ENCODE measurements around the gene F12. TPM values are rescaled to one million over a fixed set of nuclear protein-coding genes. Genes with fewer than 3 reads are reported as not detected.

The F12 gene
- total RNA-seq, 1 donor from 2014 or later, result 0.85 TPM

DNA sequence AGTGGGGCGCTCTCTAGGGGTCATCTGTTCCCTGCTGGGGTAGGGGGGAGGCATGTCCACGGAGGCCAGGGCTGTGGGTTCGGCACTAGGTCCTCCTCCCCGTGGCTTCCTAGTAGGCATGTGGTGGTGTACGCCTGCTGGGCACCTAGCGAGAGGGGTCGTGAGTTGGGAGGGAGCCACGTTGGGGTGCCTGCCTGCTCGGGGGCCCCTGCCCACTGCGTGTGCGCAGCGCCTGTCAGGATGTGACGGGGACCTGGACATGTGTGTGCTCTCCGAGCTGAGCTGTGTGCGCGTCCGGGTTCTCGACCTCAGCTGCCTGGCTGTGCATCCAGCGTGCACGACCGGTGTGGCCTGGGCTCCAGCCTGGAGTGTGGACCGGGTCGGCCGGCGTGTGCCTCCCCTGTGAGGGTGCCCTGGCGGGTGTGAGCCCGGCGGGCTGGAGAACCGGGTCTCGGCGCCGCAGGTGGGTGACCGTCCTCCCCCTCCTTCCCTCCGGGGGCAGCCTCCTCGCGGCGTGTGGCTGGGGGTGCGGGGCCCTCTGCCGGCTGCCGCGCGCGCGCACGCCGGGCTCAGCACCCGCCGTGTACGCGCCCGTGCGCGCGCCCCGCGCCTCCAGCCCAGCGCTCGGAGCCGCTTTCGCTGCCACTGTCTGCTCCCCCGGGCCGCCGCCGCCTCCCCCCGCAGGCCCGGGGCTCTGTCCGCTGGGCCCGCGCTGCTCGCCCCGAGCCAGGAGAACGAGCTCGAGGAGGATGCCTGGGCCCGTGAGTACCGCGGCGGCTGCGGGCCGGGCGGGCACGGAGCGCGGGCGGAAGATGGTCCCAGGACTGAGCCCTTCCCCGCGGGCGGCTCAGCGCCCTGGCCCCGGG, 37.1 kb upstream of the F12 start, which contains the start of gene PRR7:
PRR7 (plus strand) TSS at position 615 of the 866 bp plus-strand sequence. CDS start 8,254 bp downstream, outside the sequence.
- DNase-seq, result peak; percentile 78

DNA sequence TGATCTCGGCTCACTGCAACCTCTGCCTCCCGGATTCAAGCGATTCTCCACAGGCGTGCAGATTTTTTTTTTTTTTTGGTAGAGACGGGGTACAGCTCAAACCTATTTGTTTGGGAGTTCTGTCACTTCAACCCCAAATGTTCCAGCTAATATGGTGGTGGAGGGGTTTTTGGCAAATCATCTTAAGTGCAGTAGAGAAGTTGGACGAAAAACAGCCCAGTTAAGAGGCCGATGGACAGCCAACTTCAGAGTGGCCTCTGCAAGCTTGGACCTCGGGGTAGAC, 36.5 kb upstream of the F12 start:
- no peak for DNase-seq

DNA sequence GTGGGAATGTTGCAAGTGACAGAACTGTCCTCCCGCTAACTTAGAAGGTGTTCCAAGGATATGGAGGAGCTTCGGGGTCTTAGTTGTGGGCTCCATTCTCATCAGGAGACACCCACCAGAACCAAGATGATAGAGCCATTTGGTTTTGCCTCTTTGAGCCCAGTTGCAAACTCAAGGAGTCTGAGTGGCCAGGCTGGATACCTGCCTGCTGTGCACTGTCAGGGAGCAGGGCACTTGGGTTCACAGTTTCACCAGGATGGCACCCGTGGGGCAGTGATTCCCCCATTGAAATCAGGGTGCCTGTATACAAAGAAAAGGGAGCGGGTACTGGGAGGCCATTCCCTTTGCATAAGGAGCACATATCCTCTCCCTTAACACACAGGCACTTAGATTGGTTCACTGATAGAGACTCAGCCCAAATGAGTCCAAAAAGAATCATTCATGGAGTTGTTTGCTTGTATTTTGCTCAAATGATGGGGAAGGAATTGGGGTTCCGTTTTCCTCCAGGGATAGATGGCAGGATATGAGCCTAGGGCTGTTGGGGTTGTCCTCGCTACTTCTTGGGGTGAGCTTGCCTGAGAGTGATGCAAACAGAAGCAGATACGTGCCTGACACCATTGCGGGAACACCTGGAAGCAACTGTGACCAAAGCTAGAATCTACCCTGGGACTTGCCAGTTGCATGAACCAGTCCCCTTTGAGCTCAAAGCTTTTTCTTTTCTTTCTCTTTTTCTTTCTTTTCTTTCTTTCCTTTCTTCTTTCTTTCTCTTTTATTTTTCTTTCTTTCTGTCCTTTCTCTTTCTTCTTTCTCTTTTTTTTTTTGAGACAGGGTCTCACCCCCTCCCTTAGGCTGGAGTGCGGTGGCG, 35.9 kb upstream of the F12 start:
- no peak for DNase-seq

DNA sequence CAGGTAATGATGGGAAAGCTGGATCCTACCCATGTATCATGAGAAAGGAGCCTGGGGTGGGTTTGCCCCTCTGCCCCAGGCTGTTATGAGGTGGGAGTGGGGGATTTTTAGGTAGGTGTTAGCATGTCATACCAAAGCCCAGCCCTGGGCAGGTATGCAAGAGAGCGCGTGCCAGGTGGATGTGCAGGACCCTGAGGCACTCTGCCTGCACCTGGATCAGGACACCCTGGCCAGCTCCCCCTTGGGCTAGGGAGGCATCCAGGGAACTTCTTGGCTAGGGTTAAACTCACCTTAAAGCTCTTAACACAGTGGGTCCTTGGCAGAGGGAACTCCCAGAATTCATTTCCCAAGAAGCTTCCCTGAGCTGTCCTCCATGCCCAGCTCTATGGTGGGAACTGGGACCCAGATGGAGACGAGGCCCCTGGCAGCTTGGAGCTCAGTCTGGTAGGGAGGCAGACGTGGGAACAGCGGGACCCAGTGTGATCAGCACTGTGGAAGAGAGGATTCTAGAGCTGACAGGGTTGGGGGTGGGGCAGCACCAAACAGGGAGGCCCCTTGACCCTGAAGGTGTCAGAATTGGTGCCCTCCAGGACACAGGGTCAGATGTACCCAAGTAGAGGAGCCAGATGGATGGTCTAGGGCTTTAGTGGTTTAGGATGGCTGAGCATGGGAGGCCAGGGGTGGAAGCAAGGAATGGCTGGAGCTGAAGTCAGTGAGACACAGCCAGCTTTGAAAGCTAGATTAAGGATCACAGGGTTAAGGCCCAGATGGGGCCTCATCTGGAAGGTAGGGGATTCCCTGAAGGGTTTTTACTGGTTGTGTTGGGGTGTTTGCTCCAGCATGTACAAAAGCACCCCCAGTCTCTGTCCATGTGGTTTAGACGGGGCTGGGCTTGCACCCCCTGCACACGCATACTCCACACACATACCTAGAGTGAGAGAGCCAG, 35.0 kb upstream of the F12 start:
- DNase-seq, result no peak

DNA sequence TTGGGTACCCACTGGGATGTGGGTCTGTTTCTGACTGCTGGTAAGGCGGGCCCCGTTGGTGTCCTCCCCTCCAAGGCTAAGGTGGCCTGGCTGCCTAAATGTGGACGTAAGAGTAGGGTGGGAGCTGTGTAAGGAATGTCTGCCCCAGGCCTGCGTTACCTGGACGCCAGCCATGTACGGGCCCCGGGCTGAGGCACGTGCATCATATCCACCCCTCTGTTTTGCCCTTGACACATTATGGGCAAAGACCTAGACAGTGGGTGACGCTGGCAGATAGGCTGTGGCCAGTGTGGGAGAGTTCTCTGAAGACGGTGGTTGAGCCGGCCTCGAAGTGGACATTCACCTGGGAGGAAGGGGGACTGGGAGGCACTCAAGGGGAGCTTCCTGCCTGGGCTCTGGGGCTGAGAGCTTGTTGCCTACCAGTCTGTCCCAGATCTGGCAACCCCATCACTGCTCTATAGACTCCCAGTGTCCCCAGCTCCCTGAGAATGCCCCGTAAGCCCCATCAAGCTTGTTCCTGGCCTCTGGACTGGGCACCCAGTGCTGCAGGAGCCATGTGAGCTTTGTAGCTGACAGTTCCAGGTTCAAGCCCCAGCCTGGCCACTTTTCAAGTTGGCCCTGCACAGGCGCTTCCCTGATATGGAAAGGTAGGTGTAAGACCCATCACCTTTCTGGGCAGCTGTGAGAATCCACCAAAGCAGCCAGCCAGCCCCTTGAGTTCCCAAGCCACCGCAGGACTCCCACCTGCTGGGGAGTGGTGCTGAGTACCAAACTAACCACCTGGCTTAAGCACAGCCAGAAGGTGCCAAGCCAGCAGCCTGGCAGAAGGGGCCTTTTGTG, 34.0 kb upstream of the F12 start:
- no peak for DNase-seq

DNA sequence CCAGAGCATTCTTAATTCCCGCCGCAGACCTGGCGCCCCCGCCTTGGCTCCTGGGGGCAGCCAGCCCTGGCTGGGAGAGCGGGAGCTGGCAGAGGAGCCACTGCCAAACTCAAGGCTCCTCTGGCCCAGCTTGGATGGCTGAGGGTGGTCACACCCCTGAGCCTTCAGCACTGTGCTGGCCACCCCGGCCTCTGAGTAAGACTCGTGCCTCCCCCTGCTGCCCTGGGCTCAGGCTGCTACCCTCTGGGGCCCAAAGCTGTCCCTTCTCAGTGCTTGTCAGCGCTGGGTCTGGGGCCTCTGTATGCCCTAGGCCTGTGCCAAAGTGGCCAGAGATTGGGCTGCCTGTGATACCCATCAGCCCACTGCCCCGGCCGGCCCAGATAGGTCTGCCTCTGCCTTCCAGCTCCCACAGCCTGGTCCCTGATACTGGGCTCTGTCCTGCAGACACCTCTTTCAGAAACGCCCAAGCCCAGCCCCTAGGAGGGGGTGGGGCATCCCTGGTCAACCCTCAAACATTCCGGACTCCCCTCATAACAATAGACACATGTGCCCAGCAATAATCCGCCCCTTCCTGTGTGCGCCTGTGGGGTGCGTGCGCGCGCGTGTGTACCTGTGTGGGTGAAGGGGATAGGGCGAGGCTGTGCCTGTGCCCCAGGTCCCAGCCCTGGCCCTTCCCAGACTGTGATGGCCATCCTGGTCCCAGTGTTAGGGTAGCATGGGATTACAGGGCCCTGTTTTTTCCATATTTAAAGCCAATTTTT, 32.9 kb upstream of the F12 start:
- DNase-seq, result no peak

DNA sequence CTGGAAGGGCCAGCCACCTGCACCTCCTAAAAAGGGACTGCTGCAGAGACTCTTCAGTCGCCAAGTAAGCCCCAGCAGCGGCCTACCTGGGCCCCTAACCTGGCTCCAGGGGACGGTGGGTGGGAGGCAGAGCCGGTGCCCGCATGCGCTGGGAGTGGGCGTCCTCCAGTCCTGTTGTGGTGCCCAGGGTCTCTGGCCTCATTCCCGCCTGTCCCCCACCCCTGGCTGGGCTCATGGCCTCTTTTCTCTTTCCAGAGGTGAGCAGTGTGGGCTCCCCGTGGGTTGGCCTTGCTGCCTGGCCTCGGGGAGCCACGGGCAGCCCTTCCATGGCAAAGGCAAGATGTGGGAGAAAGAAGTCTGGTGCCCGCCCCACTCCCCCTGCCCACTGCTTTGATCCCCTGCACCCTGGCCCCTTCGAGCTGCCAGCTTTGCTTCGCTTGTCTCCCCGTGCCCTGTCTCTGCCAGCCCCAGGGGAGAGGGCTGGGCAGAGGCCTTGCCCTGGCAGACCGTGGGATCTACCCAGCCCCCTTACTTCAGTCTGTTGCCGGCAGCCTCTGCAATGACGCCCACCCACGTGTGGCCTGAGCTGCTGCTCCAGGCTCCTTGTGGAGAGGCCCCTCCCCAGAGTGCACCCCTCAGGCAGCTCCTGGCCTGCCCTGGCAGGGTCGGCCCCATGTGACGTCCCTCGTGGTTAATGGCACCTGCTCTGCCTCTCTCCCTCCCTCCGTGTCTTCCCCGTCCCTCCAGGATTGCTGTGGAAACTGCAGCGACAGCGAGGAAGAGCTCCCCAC, 31.8 kb upstream of the F12 start:
- DNase-seq, result no peak

DNA sequence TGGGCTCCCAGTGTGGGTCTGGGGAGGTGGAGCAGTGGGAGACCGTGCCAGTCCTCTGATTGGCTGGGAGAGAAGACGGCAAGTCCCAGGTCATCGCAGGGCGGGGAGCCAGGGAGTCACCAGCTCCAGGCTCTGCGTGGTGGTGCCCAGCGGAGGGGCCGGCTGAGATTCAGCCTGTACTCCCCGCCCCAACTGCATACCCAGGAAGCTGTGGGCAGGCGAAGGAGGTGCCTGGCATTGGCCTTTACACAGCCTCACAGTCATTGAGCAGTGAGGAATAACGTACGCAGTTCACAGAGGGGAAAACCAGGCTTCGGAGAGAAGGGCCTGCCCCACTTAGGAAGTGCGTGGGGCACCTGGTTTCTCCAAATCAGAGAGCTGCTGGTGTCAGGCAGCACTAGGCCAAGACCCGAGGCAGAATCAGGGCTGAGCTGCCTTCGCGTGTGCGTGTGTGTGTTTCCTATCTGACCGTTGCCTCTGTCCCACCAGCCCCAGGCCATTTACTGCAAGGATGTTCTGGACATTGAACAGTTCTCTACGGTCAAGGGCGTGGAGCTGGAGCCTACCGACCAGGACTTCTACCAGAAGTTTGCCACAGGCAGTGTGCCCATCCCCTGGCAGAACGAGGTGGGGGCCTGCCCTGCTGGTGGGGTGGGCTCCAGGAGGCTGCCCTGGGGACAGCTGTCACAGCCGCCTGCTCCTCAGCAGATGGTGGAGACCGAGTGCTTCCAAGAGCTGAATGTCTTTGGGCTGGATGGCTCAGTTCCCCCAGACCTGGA, 31.0 kb upstream of the F12 start:
- DNase-seq, result no peak

DNA sequence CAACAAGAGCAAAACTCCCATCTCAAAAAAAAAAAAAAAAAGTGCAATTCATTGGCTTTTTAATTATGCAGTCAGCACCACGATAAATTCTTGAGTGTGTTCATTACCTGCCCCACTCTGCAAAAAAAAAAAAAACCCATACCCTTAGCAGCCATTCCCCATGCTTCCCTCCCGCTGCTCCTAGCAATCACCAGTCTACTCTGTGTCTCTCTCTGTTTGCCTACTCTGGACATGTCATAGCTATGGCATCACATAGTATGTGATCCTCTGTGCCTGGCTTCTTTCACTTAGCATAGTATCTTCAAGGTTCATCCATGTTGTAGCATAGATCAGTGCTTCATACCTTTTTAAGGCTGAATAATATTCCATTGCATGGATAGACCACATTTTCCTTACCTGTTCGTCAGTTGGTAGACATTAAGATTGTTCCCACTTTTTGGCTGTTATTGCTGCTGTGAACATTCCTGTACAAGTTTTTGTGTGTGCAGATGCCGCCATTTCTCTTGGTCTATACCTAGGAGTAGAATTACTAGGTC, 30.2 kb upstream of the F12 start:
- no peak for DNase-seq

DNA sequence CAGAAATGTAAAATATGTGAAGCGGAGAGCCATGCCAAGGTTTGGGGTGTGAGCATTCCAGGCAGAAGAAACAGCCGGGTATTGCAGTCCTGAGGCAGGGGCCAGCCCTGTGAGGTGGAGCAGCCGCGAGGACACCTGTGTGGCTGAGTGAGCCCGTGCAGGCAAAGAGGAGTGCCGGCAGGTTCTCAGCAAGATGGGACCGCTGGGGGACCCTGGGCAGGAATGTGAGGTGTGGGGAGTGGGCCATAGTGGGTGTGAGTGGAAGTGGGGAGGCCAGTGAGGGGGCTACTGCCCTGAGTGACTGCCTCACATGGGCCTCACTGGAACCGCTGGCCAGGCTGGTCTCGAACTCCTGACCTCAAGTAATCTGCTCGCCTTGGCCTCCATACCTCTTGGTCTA, 29.1 kb upstream of the F12 start:
- DNase-seq, result no peak

DNA sequence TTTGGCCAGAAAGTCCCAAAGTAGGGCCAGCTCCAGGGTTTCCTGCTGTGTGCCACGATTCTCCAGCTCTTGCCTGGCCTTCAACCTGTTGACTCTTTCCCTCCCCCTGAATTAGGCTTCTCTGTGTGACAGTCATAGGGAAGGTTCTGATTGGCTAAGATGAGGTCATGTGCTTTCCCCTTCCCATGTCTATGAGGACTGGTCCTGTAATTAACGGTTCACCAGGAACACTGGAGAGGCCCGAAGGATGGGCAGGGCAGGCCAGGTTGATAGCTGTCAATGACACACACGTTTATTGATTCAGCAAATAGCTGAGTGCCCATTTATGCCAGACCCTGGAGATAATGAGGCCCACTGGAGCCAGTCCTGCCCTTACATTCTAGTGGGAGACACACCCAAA, 28.3 kb upstream of the F12 start:
- DNase-seq, result no peak

DNA sequence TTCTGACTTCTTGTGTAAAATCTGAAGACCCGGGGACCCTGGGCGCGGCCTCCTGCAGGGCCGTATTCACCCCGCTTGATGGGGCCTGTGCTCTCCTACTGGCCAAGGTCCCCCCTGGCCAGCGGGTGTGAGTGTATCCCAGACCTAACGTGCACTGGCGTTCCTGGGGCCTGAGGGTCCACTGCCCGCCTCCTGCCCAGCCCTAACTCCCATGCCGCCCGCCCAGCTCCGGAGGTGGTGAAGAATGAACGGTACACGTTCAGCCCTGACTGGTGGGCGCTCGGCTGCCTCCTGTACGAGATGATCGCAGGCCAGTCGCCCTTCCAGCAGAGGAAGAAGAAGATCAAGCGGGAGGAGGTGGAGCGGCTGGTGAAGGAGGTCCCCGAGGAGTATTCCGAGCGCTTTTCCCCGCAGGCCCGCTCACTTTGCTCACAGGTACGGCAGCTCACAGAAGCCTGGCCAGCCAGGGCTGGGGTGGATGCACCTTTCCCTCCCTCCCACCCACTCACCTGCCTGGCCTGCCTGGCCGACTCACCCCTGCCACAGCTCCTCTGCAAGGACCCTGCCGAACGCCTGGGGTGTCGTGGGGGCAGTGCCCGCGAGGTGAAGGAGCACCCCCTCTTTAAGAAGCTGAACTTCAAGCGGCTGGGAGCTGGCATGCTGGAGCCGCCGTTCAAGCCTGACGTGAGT, 26.6 kb upstream of the F12 start:
- DNase-seq, result no peak

DNA sequence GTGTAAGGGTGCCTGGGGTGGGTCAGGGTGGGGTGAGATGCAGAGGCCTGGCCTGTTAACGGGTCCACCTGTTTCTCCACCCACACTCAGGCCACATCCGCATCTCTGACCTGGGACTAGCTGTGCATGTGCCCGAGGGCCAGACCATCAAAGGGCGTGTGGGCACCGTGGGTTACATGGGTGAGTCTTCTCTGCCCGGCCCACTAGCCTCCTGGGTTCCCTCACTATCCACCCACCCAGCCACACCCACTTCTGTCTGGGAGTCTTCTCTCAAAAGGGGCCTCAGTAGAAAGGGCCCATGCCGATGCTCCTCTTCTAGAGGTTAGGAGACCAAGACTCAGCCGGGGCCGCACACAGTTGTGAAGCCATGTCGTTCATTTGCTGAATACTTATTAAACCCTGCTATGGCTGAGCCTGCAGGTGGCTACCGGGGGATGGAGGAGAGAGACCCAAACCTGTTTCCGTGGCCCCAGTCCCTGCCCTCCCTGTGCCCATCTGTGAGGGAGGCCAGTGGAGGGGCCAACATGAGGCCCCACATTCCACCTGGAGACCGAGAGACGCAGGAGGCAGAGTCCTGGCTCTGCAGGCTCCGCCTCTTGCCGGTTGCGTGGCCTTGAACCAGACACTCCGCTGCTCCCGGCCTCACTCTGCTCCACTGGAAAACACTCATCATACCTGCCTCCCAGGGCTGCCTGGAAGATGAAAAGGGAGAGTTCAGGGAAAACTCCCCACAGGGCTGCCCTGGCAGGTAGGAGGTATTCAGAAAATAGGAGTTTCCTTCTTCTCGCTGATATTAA, 25.8 kb upstream of the F12 start:
- DNase-seq, result no peak

DNA sequence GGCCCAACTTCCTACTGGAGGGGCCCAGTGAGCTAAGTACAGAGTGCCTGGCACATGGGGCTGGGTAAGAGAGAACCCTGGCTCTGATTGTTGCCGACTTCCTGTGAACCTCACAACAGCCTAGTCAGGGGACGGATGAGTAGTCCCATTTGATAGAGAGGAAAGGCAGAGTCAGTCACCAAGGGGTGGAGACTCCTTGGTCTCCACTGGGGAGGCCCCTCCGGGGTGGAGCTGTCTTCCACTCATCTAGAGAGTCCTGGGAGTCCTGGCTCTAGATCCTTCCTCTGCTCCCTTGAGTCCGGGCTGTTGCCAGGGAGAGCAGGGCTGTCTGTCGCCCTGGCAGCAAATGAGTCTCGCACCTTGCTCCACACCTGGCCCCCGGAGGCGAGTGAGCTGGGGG, 25.1 kb upstream of the F12 start:
- peak; percentile 41 for DNase-seq

DNA sequence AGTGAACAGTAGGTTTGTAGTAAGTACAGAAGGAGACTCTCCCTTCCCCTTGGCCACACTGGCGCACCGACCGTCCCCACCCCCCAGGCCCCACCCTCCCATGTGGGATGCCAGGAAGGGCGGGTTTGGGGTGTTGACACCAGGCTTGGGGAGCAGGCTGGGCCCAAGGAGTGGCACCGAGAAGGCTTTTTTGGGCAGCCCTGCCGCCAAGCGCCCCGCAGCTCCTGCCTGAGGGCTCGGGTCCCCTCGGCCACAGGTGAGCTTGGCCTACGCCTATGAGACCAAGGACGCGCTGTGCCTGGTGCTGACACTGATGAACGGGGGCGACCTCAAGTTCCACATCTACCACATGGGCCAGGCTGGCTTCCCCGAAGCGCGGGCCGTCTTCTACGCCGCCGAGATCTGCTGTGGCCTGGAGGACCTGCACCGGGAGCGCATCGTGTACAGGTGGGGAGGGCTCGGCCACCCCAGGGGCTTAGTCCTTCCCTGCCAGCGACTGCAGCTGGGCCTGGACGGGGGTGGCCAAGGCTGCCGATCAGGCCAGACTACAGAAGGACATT, 24.4 kb upstream of the F12 start:
- DNase-seq, result no peak

DNA sequence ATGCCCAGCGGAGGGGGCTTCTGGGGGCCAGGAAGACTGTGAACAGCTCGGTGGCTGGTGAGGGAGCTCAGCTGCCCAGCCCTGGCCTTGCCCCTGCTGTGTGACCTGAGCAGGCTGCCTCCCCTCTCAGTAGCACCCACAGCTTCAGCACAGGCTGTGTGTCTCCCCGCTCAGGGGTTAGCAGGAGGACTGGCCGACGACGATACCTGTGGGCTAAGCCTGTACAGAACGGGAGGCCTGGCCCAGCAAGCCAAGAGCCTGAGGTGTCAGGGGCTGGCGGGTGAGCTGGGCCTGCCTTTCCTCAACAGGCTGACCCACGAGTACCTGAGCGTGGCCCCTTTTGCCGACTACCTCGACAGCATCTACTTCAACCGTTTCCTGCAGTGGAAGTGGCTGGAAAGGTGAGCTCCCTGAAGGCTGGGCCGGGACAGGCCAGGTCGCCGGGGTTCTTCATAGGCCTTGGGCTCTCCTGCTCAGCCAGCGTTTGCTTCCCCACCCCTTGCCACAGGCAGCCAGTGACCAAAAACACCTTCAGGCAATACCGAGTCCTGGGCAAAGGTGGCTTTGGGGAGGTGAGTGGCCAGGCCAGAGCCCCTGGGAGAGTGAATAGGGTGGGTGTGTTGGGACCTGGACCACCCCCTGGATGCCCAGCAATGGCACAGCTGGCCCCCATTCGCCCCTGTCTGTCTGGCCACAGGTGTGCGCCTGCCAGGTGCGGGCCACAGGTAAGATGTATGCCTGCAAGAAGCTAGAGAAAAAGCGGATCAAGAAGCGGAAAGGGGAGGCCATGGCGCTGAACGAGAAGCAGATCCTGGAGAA, 23.7 kb upstream of the F12 start:
- no peak for DNase-seq
